OCI-LY7 (cell line): Measurements from ENCODE around the gene POFUT1. TPM values are rescaled to one million over a fixed set of nuclear protein-coding genes. Genes with fewer than 3 reads are reported as not detected.

Experiments used
- BruUV-seq: library from RNA; stranded (reverse); fragments of 400-500 nt; replicated peaks from 2 replicates; lab custom pipeline; 2021; lab: Mats Ljungman, UMichigan
- CTCF ChIA-PET: fragments of 300-600 bp; sonication (Branson Sonifier 250); formaldehyde crosslinking; loops from one replicate; lab custom pipeline; 2022; ENCODE audit warnings: antibody characterized with exemption; ENCODE audit not compliant: unreplicated experiment; lab: Charles Lee
- POLR2A ChIA-PET: fragments of 300-600 bp; sonication (Branson Sonifier 250); formaldehyde crosslinking; loops from one replicate; lab custom pipeline; 2022; ENCODE audit warnings: antibody characterized with exemption; lab: Charles Lee
- DNase-seq: peaks from one replicate; pipeline ENCODE4 v3.0.0-alpha.2; 2015; ENCODE audit warnings: low spot score
- H2AFZ ChIP-seq: fragments of 200-600 bp; sonication (generic), shearing (Covaris generic); 2 replicates; pipeline ENCODE4 v1.6.1; 2014; ENCODE audit warnings: mild to moderate bottlenecking, antibody characterized with exemption, low read length, moderate library complexity
- H3K27ac ChIP-seq: fragments of 200-600 bp; sonication (generic); 2 replicates; pipeline ENCODE4 v1.5.1; 2014; ENCODE audit warnings: mixed run types, low read depth, mild to moderate bottlenecking, moderate library complexity, low read length, inconsistent platforms; ENCODE audit not compliant: poor library complexity, severe bottlenecking
- H3K36me3 ChIP-seq: fragments of 200-600 bp; sonication (generic); 2 replicates; pipeline ENCODE4 v1.6.1; 2014; ENCODE audit warnings: mild to moderate bottlenecking, antibody characterized with exemption, low read length, moderate library complexity, mixed read lengths; ENCODE audit not compliant: insufficient read depth
- H3K4me1 ChIP-seq: fragments of 200-600 bp; sonication (generic); 2 replicates; pipeline ENCODE4 v1.5.1; 2014; ENCODE audit warnings: mild to moderate bottlenecking, low read length; ENCODE audit not compliant: insufficient read depth, poor library complexity, severe bottlenecking
- H3K4me2 ChIP-seq: fragments of 200-600 bp; sonication (generic); 2 replicates; pipeline ENCODE4 v1.6.1; 2014; ENCODE audit warnings: mild to moderate bottlenecking, low read length
- H3K4me3 ChIP-seq: fragments of 200-600 bp; sonication (generic); 2 replicates; pipeline ENCODE4 v1.5.1; 2014; ENCODE audit warnings: mild to moderate bottlenecking, low read depth, low read length; ENCODE audit not compliant: poor library complexity, severe bottlenecking
- H3K79me2 ChIP-seq: fragments of 200-600 bp; sonication (generic); 2 replicates; pipeline ENCODE4 v1.6.1; 2016; ENCODE audit warnings: low read depth, mild to moderate bottlenecking, low read length, moderate library complexity, mixed read lengths; ENCODE audit not compliant: insufficient read depth
- H3K9me2 ChIP-seq: fragments of 200-600 bp; sonication (generic); 2 replicates; pipeline ENCODE4 v1.6.1; 2016; ENCODE audit warnings: mild to moderate bottlenecking, low read length, mixed read lengths; ENCODE audit not compliant: insufficient read depth
- H3K9me3 ChIP-seq: fragments of 200-600 bp; sonication (generic); 2 replicates; pipeline ENCODE4 v1.6.1; 2014; ENCODE audit warnings: mild to moderate bottlenecking, mixed run types, low read length, mixed read lengths
- H4K20me1 ChIP-seq: fragments of 200-600 bp; sonication (generic); 2 replicates; pipeline ENCODE4 v1.6.1; 2014; ENCODE audit warnings: mild to moderate bottlenecking, antibody characterized with exemption, low read length, moderate library complexity, mixed read lengths; ENCODE audit not compliant: insufficient read depth
- EZH2phosphoT487 ChIP-seq: fragments of 200-600 bp; sonication (generic); IDR thresholded peaks from 2 replicates; pipeline ENCODE4 v1.6.1; 2018; ENCODE audit warnings: low read depth, borderline replicate concordance, mild to moderate bottlenecking, mixed run types, antibody characterized with exemption, low read length, moderate library complexity, mixed read lengths
- intact Hi-C: fragments of 100-400 bp; cut with micrococcal nuclease; formaldehyde crosslinking; loops from one replicate; pipeline ENCODE4 v1.10.0; 2022; ENCODE audit not compliant: unreplicated experiment
- total RNA-seq, 2 experiments: library from RNA; depleted of rRNA in 1 of 2; stranded (reverse); fragments of >200 nt in 1 of 2; shearing (Covaris generic) in 1 of 2; gene quantifications; 2 replicates each; pipeline ENCODE4 v1.2.3, GENCODE V29; 2014 to 2022
- TF ChIP-seq, protein P1 (sequence below): fragments of 200-600 bp; sonication (generic); conservative IDR thresholded peaks from 2 replicates; pipeline ENCODE4 v1.5.1; 2014; ENCODE audit warnings: mild to moderate bottlenecking, antibody characterized with exemption, low read length, moderate library complexity, mixed read lengths

Gene POFUT1
- total RNA-seq, 2 experiments from 2014 or later, result 21.4 to 33.1 TPM

- H3K36me3 ChIP-seq, result peaks cover 79% of the 10 kb centered on the region
- H4K20me1 ChIP-seq, result no peaks in the 10 kb centered on the region
- TF ChIP-seq, protein P1, sequence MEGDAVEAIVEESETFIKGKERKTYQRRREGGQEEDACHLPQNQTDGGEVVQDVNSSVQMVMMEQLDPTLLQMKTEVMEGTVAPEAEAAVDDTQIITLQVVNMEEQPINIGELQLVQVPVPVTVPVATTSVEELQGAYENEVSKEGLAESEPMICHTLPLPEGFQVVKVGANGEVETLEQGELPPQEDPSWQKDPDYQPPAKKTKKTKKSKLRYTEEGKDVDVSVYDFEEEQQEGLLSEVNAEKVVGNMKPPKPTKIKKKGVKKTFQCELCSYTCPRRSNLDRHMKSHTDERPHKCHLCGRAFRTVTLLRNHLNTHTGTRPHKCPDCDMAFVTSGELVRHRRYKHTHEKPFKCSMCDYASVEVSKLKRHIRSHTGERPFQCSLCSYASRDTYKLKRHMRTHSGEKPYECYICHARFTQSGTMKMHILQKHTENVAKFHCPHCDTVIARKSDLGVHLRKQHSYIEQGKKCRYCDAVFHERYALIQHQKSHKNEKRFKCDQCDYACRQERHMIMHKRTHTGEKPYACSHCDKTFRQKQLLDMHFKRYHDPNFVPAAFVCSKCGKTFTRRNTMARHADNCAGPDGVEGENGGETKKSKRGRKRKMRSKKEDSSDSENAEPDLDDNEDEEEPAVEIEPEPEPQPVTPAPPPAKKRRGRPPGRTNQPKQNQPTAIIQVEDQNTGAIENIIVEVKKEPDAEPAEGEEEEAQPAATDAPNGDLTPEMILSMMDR, result no peak
- no peak for TF ChIP-seq EZH2phosphoT487
- CTCF ChIA-PET, result interaction anchor here (0.6 to 1.2 kb wide), 2 partner anchors 10 to 11 kb away, joined by 3 read pairs; no protein-coding TSS in a partner anchor
- no peak overlapping the region for H3K4me2 ChIP-seq
- BruUV-seq, result no TSS peak
- H3K9me3 ChIP-seq, result no peaks in the 10 kb centered on the region
- peaks cover 4% of the 10 kb centered on the region for H3K4me1 ChIP-seq
- intact Hi-C loops, result no loop called here
- no peak for DNase-seq
- H3K27ac ChIP-seq, result no peak overlapping the region
- no peaks in the 10 kb centered on the region for H3K79me2 ChIP-seq
- POLR2A ChIA-PET, result interaction anchor here (0.9 kb wide), 1 partner anchor 17 kb away, joined by 3 read pairs; no protein-coding TSS in a partner anchor
- no peak overlapping the region for H2AFZ ChIP-seq
- no peaks in the 10 kb centered on the region for H3K9me2 ChIP-seq
- H3K4me3 ChIP-seq, result no peak overlapping the region
These were observed 26.6 kb downstream of the POFUT1 start for GRCh38 chr20:32234135-32234808.

DNA sequence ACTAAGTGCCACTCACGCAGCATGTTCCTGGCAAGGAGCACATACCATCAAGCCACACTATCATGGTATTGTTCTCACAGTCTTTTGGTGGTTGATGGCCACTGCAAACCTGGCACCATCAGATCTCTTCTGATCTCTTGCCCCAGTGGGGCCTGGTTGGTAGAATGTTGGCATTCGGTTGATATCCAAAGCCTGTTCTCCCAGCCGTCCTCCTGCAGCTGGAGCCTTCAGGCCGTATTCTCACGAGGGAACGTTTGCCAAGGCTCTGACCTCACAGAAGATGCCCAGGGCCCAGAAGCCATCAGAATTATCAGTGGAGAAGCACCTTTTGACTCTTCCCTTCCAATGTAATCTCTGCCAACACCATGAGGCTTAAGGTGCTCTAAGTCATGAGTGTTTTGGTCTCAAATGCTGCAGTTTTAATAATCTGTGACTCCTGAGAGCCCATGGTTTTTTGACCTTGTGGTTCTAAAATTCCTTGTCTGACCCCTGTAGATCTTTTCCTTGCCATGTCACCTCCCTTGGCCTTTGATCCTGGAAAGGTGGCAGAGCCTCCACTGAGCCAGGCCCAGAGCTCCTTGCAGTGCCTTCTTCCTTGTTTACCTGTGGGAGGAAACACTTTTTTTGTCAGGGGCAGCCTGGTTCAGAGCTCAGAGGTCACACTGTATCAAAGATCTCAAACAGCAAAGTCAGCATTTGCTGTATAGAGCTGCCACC lies 27.8 kb downstream of the POFUT1 start:
- no peak for TF ChIP-seq EZH2phosphoT487
- TF ChIP-seq, protein P1, result no peak
- no peaks in the 10 kb centered on the region for H3K9me2 ChIP-seq
- DNase-seq, result no peak
- no peaks in the 10 kb centered on the region for H4K20me1 ChIP-seq
- no peak overlapping the region for H3K27ac ChIP-seq
- no TSS peak for BruUV-seq
- H2AFZ ChIP-seq, result no peak overlapping the region
- H3K4me1 ChIP-seq, result peaks cover 15% of the 10 kb centered on the region
- ChIA-PET POLR2A (no interaction called here), CTCF (no interaction called here)
- no peak overlapping the region for H3K4me2 ChIP-seq
- intact Hi-C loops, result no loop called here
- no peaks in the 10 kb centered on the region for H3K9me3 ChIP-seq
- no peaks in the 10 kb centered on the region for H3K79me2 ChIP-seq
- no peak overlapping the region for H3K4me3 ChIP-seq
- peaks cover 71% of the 10 kb centered on the region for H3K36me3 ChIP-seq
